H9 (cell line): Measurements from ENCODE around the gene SDHC. TPM values are rescaled to one million over a fixed set of nuclear protein-coding genes. Genes with fewer than 3 reads are reported as not detected.

Experiments
- DNase-seq: peaks from one replicate; pipeline ENCODE4 v3.0.0-alpha.2; 2017
- H2AFZ ChIP-seq: one replicate; pipeline ENCODE4 v1.6.1; 2013; ENCODE audit warnings: mild to moderate bottlenecking, low read length, control low read depth, moderate library complexity
- H2AK5ac ChIP-seq: 2 replicates; pipeline ENCODE4 v1.6.1; 2013; ENCODE audit warnings: low read length, control low read depth, mixed read lengths; ENCODE audit not compliant: insufficient read length
- H2BK120ac ChIP-seq: one replicate; pipeline ENCODE4 v1.6.1; 2013; ENCODE audit warnings: low read depth, mild to moderate bottlenecking, low read length, control low read depth, inconsistent platforms; ENCODE audit not compliant: poor library complexity, severe bottlenecking
- H2BK12ac ChIP-seq: 2 replicates; pipeline ENCODE4 v1.6.1; 2013; ENCODE audit warnings: low read length, control low read depth, mixed read lengths, low read depth; ENCODE audit not compliant: insufficient read length
- H2BK15ac ChIP-seq: 2 replicates; pipeline ENCODE4 v1.6.1; 2013; ENCODE audit warnings: low read depth, low read length, control low read depth
- H2BK20ac ChIP-seq: one replicate; pipeline ENCODE4 v1.6.1; 2013; ENCODE audit warnings: low read depth, mild to moderate bottlenecking, low read length, control low read depth, inconsistent platforms; ENCODE audit not compliant: poor library complexity, severe bottlenecking
- H2BK5ac ChIP-seq: 2 replicates; pipeline ENCODE4 v1.6.1; 2013; ENCODE audit warnings: low read length, control low read depth, mixed read lengths; ENCODE audit not compliant: insufficient read length
- H3K14ac ChIP-seq: 2 replicates; pipeline ENCODE4 v1.6.1; 2013; ENCODE audit warnings: low read length, control low read depth; ENCODE audit not compliant: insufficient read depth
- H3K18ac ChIP-seq: 2 replicates; pipeline ENCODE4 v1.6.1; 2013; ENCODE audit warnings: low read depth, mild to moderate bottlenecking, mixed read lengths, low read length, control low read depth; ENCODE audit not compliant: insufficient read length
- H3K23ac ChIP-seq: 2 replicates; pipeline ENCODE4 v1.6.1; 2013; ENCODE audit warnings: low read length, control low read depth, mixed read lengths, low read depth; ENCODE audit not compliant: insufficient read length
- H3K23me2 ChIP-seq: 2 replicates; pipeline ENCODE4 v1.6.1; 2013; ENCODE audit warnings: low read depth, mild to moderate bottlenecking, mixed read lengths, low read length, control low read depth; ENCODE audit not compliant: insufficient read length, poor library complexity, severe bottlenecking
- H3K27ac ChIP-seq: 2 replicates; pipeline ENCODE4 v1.5.1; 2013; ENCODE audit warnings: low read length, control low read depth, mixed read lengths, low read depth; ENCODE audit not compliant: insufficient read length
- H3K27me3 ChIP-seq: 2 replicates; pipeline ENCODE4 v1.6.1; 2013; ENCODE audit warnings: low read length, control low read depth, inconsistent platforms; ENCODE audit not compliant: insufficient read depth
- H3K4ac ChIP-seq: 2 replicates; pipeline ENCODE4 v1.6.1; 2013; ENCODE audit warnings: low read depth, mild to moderate bottlenecking, control low read depth, inconsistent platforms, low read length, moderate library complexity
- H3K4me1 ChIP-seq: 2 replicates; pipeline ENCODE4 v1.6.1; 2013; ENCODE audit warnings: low read length, control low read depth, inconsistent platforms; ENCODE audit not compliant: insufficient read depth
- H3K4me2 ChIP-seq: 2 replicates; pipeline ENCODE4 v1.6.1; 2013; ENCODE audit warnings: low read length, control low read depth, mixed read lengths; ENCODE audit not compliant: insufficient read length, insufficient read depth
- H3K56ac ChIP-seq: 2 replicates; pipeline ENCODE4 v1.6.1; 2013; ENCODE audit warnings: low read depth, mild to moderate bottlenecking, mixed read lengths, low read length, control low read depth; ENCODE audit not compliant: insufficient read length
- H3K79me1 ChIP-seq: 2 replicates; pipeline ENCODE4 v1.6.1; 2013; ENCODE audit warnings: low read depth, mild to moderate bottlenecking, moderate library complexity, low read length, control low read depth, inconsistent platforms; ENCODE audit not compliant: insufficient read depth, poor library complexity, severe bottlenecking
- H3K79me2 ChIP-seq: 2 replicates; pipeline ENCODE4 v1.6.1; 2013; ENCODE audit warnings: low read length, control low read depth, inconsistent platforms; ENCODE audit not compliant: insufficient read depth
- H3K9ac ChIP-seq: 2 replicates; pipeline ENCODE4 v1.6.1; 2013; ENCODE audit warnings: low read length, control low read depth, mixed read lengths; ENCODE audit not compliant: insufficient read length; ENCODE audit errors: extremely low read depth
- H3K9me3 ChIP-seq: one replicate; pipeline ENCODE4 v1.6.1; 2013; ENCODE audit warnings: low read depth, low read length, inconsistent platforms; ENCODE audit not compliant: control insufficient read depth
- H3T11ph ChIP-seq: one replicate; pipeline ENCODE4 v1.6.1; 2013; ENCODE audit warnings: mild to moderate bottlenecking, low read length, control low read depth, inconsistent platforms
- H4K20me1 ChIP-seq: one replicate; pipeline ENCODE4 v1.6.1; 2013; ENCODE audit not compliant: control insufficient read depth, insufficient read length, insufficient read depth
- H4K5ac ChIP-seq: 2 replicates; pipeline ENCODE4 v1.6.1; 2013; ENCODE audit warnings: low read depth, mild to moderate bottlenecking, mixed read lengths, low read length, control low read depth; ENCODE audit not compliant: insufficient read length
- H4K8ac ChIP-seq: replicated peaks from 2 replicates; pipeline ENCODE4 v1.6.1; 2013; ENCODE audit warnings: low read length, control low read depth, mixed read lengths, low read depth; ENCODE audit not compliant: insufficient read length
- H4K91ac ChIP-seq: 2 replicates; pipeline ENCODE4 v1.6.1; 2013; ENCODE audit warnings: low read depth, mild to moderate bottlenecking, moderate library complexity, mixed read lengths, low read length, control low read depth; ENCODE audit not compliant: insufficient read length
- H3K27ac Mint-ChIP-seq, 3 experiments: 2 replicates in 2 of 3; 3 replicates in 1 of 3; pipeline ENCODE4 v1.8.0; 2020 to 2021; ENCODE audit warnings: mixed read lengths in 3 of 3, mild to moderate bottlenecking in 1 of 3, moderate library complexity in 1 of 3
- H3K27me3 Mint-ChIP-seq: 2 replicates; pipeline ENCODE4 v1.8.0; 2021; ENCODE audit warnings: low read depth, mild to moderate bottlenecking, moderate library complexity, mixed read lengths
- H3K36me3 Mint-ChIP-seq, 3 experiments: 2 replicates in 2 of 3; 3 replicates in 1 of 3; pipeline ENCODE4 v1.8.0; 2020 to 2021; ENCODE audit warnings: low read depth in 3 of 3, mixed read lengths in 3 of 3; ENCODE audit not compliant: insufficient read depth in 1 of 3
- H3K4me1 Mint-ChIP-seq, 2 experiments: 2 replicates each; pipeline ENCODE4 v1.8.0; 2020; ENCODE audit warnings: mixed read lengths in 2 of 2
- H3K4me3 Mint-ChIP-seq, 2 experiments: 2 replicates in 1 of 2; 3 replicates in 1 of 2; pipeline ENCODE4 v1.8.0; 2020 to 2021; ENCODE audit warnings: mild to moderate bottlenecking in 2 of 2, mixed read lengths in 2 of 2, moderate library complexity in 1 of 2
- H3K9me3 Mint-ChIP-seq, 2 experiments: 2 replicates in 1 of 2; 3 replicates in 1 of 2; pipeline ENCODE4 v1.8.0; 2020; ENCODE audit warnings: mild to moderate bottlenecking in 2 of 2, mixed read lengths in 2 of 2, moderate library complexity in 1 of 2
- CTCF ChIP-seq: fragments of 200-600 bp; sonication (generic); conservative IDR thresholded peaks from 3 replicates; pipeline ENCODE4 v1.8.0; 2021; ENCODE audit warnings: antibody characterized with exemption, mild to moderate bottlenecking
- WGBS: extraction: QIAGEN DNeasy Blood & Tissue Kit; methylation state at CpG from one replicate; pipeline ENCODE4 v1.1.7; 2013; ENCODE audit warnings: missing lambda C conversion rate, low lambda C conversion rate, mixed read lengths; ENCODE audit not compliant: insufficient read length; ENCODE audit errors: extremely low coverage; 5-methylcytosine and 5-hydroxymethylcytosine counted together
- total RNA-seq: library from RNA; stranded (reverse); gene quantifications from 2 replicates; pipeline ENCODE4 v1.2.1, GENCODE V29; 2021

Gene SDHC
- total RNA-seq, 1 experiment from 2014 or later: 198 TPM

GRCh38 chr1:161330346-161330745 is 16.2 kb downstream of the SDHC start:
- Histone ChIP-seq H3K4me1 (no peaks in the 10 kb centered on the region), H2BK120ac (no peak overlapping the region), H3K23ac (no peak overlapping the region), H3K18ac (no peak overlapping the region), H3K27ac (no peak overlapping the region), H3K56ac (no peak overlapping the region), H3K79me2 (no peaks in the 10 kb centered on the region), H2AFZ (no peak overlapping the region), H2BK12ac (no peak overlapping the region), H3T11ph (no peak overlapping the region), H3K27me3 (no peaks in the 10 kb centered on the region), H4K20me1 (no peaks in the 10 kb centered on the region), H4K5ac (no peak overlapping the region), H3K4me2 (no peak overlapping the region), H3K23me2 (no peaks in the 10 kb centered on the region), H3K79me1 (no peaks in the 10 kb centered on the region), H4K8ac (no peak overlapping the region), H2BK20ac (no peak overlapping the region), H3K4ac (no peak overlapping the region), H2AK5ac (no peak overlapping the region), H3K14ac (no peak overlapping the region), H3K9me3 (no peaks in the 10 kb centered on the region), H4K91ac (no peak overlapping the region), H2BK5ac (no peak overlapping the region), H3K9ac (no peak overlapping the region), H2BK15ac (no peak overlapping the region)
- TF ChIP-seq CTCF: no peak
- H3K4me1 Mint-ChIP-seq: no peaks in the 10 kb centered on the region
- H3K9me3 Mint-ChIP-seq: no peaks in the 10 kb centered on the region
- H3K27ac Mint-ChIP-seq: no peak overlapping the region; a peak in 1 of 7 replicates
- H3K27me3 Mint-ChIP-seq: no peaks in the 10 kb centered on the region
- H3K4me3 Mint-ChIP-seq: no peak overlapping the region
- DNase-seq: no peak
- peaks cover 12 to 69% (median 66%) of the 10 kb centered on the region in 3 experiments; a peak in 6 of 7 replicates for H3K36me3 Mint-ChIP-seq
- no CpG with 5 or more reads among the region's 4 CpGs for WGBS
